ENCODE results near the gene HDGFL3. TPM values are rescaled to one million over a fixed set of nuclear protein-coding genes. Genes with fewer than 3 reads are reported as not detected.

Gene HDGFL3
- total RNA-seq, 1 donor from 2014 or later, result 231 TPM

DNA sequence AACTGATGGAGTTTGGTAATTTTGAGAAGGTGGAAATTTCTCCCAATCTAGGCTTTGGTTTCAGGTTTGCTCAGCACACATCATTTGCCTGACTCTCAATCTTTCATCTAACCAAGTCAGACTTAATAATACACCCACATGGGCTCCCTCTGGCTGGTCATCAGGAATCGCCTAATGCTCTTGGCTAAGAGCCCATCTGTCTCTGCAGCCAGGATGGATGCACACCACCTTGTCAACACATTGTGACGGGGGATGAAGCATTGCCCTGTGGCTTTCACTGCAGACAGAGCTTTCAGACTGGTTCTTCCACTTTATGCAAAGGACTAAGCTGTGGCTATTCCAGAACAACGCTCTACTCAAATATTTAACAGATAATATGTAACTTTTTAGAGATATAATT lies 3.0 kb upstream of the HDGFL3 start:
- H3K36me3 Mint-ChIP-seq, result peaks cover 6% of the 10 kb centered on the region
- Histone ChIP-seq H3K9me3 (ENCODE audit: low read depth) (no peaks in the 10 kb centered on the region), H3K27me3 (no peaks in the 10 kb centered on the region), H3F3A (ENCODE audit: low read depth) (peaks cover 16% of the 10 kb centered on the region), H3K4me1 (peaks cover 7% of the 10 kb centered on the region), H3K36me3 (no peaks in the 10 kb centered on the region), H2AFZ (replicated peaks) (no peak overlapping the region), H3K27ac (no peak overlapping the region), H3K79me2 (ENCODE audit: low read depth) (peaks cover 18% of the 10 kb centered on the region), H3K9ac (no peak overlapping the region), H3K4me3 (no peak overlapping the region), H3K4me2 (no peak overlapping the region), H4K20me1 (ENCODE audit: low read depth) (peaks cover 10% of the 10 kb centered on the region)
- H3K27me3 Mint-ChIP-seq (ENCODE audit: insufficient read depth, low read depth), result peaks cover 6% of the 10 kb centered on the region
- no peaks in the 10 kb centered on the region for H3K9me3 Mint-ChIP-seq
- DNase-seq (ENCODE audit: low spot score), result no peak
- H3K27ac Mint-ChIP-seq, result no peak overlapping the region
- peaks cover 7% of the 10 kb centered on the region for H3K4me1 Mint-ChIP-seq
- TF ChIP-seq EZH2phosphoT487 (IDR thresholded peaks at IDR 0.05), result no peak
- TF ChIP-seq, protein P1, sequence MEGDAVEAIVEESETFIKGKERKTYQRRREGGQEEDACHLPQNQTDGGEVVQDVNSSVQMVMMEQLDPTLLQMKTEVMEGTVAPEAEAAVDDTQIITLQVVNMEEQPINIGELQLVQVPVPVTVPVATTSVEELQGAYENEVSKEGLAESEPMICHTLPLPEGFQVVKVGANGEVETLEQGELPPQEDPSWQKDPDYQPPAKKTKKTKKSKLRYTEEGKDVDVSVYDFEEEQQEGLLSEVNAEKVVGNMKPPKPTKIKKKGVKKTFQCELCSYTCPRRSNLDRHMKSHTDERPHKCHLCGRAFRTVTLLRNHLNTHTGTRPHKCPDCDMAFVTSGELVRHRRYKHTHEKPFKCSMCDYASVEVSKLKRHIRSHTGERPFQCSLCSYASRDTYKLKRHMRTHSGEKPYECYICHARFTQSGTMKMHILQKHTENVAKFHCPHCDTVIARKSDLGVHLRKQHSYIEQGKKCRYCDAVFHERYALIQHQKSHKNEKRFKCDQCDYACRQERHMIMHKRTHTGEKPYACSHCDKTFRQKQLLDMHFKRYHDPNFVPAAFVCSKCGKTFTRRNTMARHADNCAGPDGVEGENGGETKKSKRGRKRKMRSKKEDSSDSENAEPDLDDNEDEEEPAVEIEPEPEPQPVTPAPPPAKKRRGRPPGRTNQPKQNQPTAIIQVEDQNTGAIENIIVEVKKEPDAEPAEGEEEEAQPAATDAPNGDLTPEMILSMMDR (IDR thresholded peaks at IDR 0.05), result no peak
- TF ChIP-seq EZH2 (IDR thresholded peaks at IDR 0.05), result no peak
- no peak overlapping the region for H3K4me3 Mint-ChIP-seq

DNA sequence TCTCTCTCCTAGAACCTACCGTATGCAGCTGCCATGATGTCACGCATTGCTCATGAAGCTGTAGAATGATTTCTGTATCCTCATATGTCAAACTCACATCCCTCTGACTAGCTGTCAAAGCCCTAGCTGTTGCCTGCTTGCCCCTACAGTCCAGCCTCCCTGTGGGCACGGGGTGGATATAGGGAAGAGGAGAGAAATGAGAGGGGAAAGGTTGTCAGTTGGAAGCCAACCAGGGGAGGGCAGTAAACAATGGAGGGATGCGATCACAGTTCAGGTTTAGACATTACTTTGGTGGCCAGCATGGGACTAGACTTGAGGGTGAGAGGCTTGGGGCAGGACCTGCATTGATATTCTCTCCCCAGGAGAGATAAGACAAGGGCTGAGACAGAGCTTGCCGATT lies 1.7 kb upstream of the HDGFL3 start:
- Histone ChIP-seq H3K36me3 (no peaks in the 10 kb centered on the region), H3K4me3 (no peak overlapping the region), H3K27me3 (no peaks in the 10 kb centered on the region), H2AFZ (replicated peaks) (no peak overlapping the region), H4K20me1 (ENCODE audit: low read depth) (peaks cover 23% of the 10 kb centered on the region), H3K4me2 (no peak overlapping the region), H3K9me3 (ENCODE audit: low read depth) (no peaks in the 10 kb centered on the region), H3K79me2 (ENCODE audit: low read depth) (peaks cover 30% of the 10 kb centered on the region), H3F3A (ENCODE audit: low read depth) (peaks cover 16% of the 10 kb centered on the region), H3K27ac (no peak overlapping the region), H3K9ac (no peak overlapping the region), H3K4me1 (peaks cover 20% of the 10 kb centered on the region)
- DNase-seq (ENCODE audit: low spot score), result peak; percentile 50
- no peak overlapping the region for H3K27ac Mint-ChIP-seq
- H3K4me3 Mint-ChIP-seq, result no peak overlapping the region
- TF ChIP-seq, protein P1 (IDR thresholded peaks at IDR 0.05), result peak; percentile 43
- TF ChIP-seq EZH2 (IDR thresholded peaks at IDR 0.05), result no peak
- peaks cover 6% of the 10 kb centered on the region for H3K27me3 Mint-ChIP-seq (ENCODE audit: insufficient read depth, low read depth)
- H3K36me3 Mint-ChIP-seq, result peaks cover 3% of the 10 kb centered on the region
- H3K4me1 Mint-ChIP-seq, result peaks cover 19% of the 10 kb centered on the region
- no peaks in the 10 kb centered on the region for H3K9me3 Mint-ChIP-seq

DNA sequence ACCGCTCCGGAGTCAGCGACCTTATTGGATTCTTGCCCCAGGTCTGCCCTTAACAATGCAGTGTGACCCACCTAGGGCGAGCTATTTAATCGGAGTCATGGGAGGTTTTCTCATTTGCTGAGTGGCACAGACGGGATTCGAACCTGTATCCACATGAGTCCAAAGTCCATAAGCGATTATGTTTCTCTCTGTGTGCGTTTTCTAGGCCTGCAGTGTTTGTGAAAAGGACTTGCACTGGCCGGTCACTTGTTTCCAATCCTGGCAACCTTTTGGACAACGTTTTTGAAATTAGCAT lies 691 bp upstream of the HDGFL3 start:
- no peaks in the 10 kb centered on the region for H3K9me3 Mint-ChIP-seq
- peaks cover 16% of the 10 kb centered on the region for H3F3A ChIP-seq (ENCODE audit: low read depth)
- H2AFZ ChIP-seq (replicated peaks), result peak overlapping the region; percentile 91

More for the DNA sequence above, 691 bp upstream of the HDGFL3 start:
- H3K36me3 Mint-ChIP-seq, result peaks cover 3% of the 10 kb centered on the region
- no peak for TF ChIP-seq EZH2 (IDR thresholded peaks at IDR 0.05)
- TF ChIP-seq EZH2phosphoT487 (IDR thresholded peaks at IDR 0.05), result no peak
- TF ChIP-seq, protein P1 (IDR thresholded peaks at IDR 0.05), result no peak
- H3K4me3 Mint-ChIP-seq, result no peak overlapping the region
- Histone ChIP-seq H4K20me1 (ENCODE audit: low read depth) (peaks cover 33% of the 10 kb centered on the region), H3K4me2 (peak overlapping the region; percentile 91), H3K27me3 (no peaks in the 10 kb centered on the region), H3K4me3 (peak overlapping the region; percentile 99), H3K4me1 (peaks cover 27% of the 10 kb centered on the region), H3K27ac (peak overlapping the region; percentile 90), H3K9me3 (ENCODE audit: low read depth) (no peaks in the 10 kb centered on the region), H3K9ac (no peak overlapping the region), H3K36me3 (no peaks in the 10 kb centered on the region), H3K79me2 (ENCODE audit: low read depth) (peaks cover 41% of the 10 kb centered on the region)
- H3K27me3 Mint-ChIP-seq (ENCODE audit: insufficient read depth, low read depth), result peaks cover 3% of the 10 kb centered on the region
- no peak overlapping the region for H3K27ac Mint-ChIP-seq
- DNase-seq (ENCODE audit: low spot score), result peak; percentile 82
- H3K4me1 Mint-ChIP-seq, result peaks cover 21% of the 10 kb centered on the region

Measured in neural progenitor cell (in vitro differentiated cells).